Muscle of leg (tissue), 11 donors: ENCODE measurements around the gene SLC1A2. TPM values are rescaled to one million over a fixed set of nuclear protein-coding genes. Genes with fewer than 3 reads are reported as not detected.
A peak's percentile ranks its signal among the peaks of the same experiment; 100 is the strongest.

Source experiments
- DNase-seq: peaks from one replicate; pipeline ENCODE4 v3.0.0; 2013
- H3K27ac ChIP-seq: one replicate; pipeline ENCODE4 v1.5.1; 2013; ENCODE audit warnings: mild to moderate bottlenecking, low read length, control low read depth
- H3K27me3 ChIP-seq: one replicate; pipeline ENCODE4 v1.6.1; 2013; ENCODE audit warnings: low read length; ENCODE audit not compliant: control insufficient read depth, insufficient read depth
- H3K36me3 ChIP-seq: one replicate; pipeline ENCODE4 v1.6.1; 2013; ENCODE audit warnings: low read length; ENCODE audit not compliant: control insufficient read depth, insufficient read depth
- H3K4me1 ChIP-seq: one replicate; pipeline ENCODE4 v1.6.1; 2013; ENCODE audit warnings: low read length; ENCODE audit not compliant: control insufficient read depth, insufficient read depth
- H3K4me3 ChIP-seq: one replicate; pipeline ENCODE4 v1.5.1; 2013; ENCODE audit warnings: low read length, control low read depth
- H3K9me3 ChIP-seq: replicated peaks from 2 replicates; pipeline ENCODE4 v1.6.1; 2013; ENCODE audit warnings: low read depth, low read length; ENCODE audit not compliant: control insufficient read depth
- WGBS: methylation state at CpG from one replicate; pipeline ENCODE4 v1.1.5; 2013; ENCODE audit warnings: missing lambda C conversion rate; ENCODE audit not compliant: insufficient coverage; 5-methylcytosine and 5-hydroxymethylcytosine counted together
- polyA plus RNA-seq, 8 donors: library from polyadenylated mRNA; unstranded; fragments of 120-200 nt; gene quantifications; one replicate each; pipeline versions ENCODE4 v1.2.1 to v1.2.3, GENCODE V29; 2013; ENCODE audit warnings: inconsistent platforms in 1 of 8, low replicate concordance in 1 of 8; ENCODE audit not compliant: insufficient read length in 8 of 8, insufficient read depth in 1 of 8
- total RNA-seq: library from RNA; stranded (reverse); fragments of 120-200 nt; gene quantifications from one replicate; pipeline ENCODE4 v1.2.4, GENCODE V29; 2013

The SLC1A2 gene
- total and polyA plus RNA-seq, 9 donors, result 0.43 to 1.6 (median 1.0) TPM

- Histone ChIP-seq H3K4me3 (no peak overlapping the region), H3K4me1 (peaks cover 4% of the 10 kb centered on the region), H3K9me3 (no peaks in the 10 kb centered on the region), H3K27me3 (peaks cover 3% of the 10 kb centered on the region), H3K27ac (no peak overlapping the region), H3K36me3 (no peaks in the 10 kb centered on the region)
- WGBS, result 0% methylated on average over 1 of the region's 4 CpGs
- no peak for DNase-seq
Measured at GRCh38 chr11:35393098-35393497, 26.3 kb downstream of the SLC1A2 start.

- 5% methylated on average over 4 of the region's 13 CpGs for whole genome bisulfite sequencing
- Histone ChIP-seq H3K27ac (no peak overlapping the region), H3K36me3 (no peaks in the 10 kb centered on the region), H3K27me3 (peaks cover 3% of the 10 kb centered on the region), H3K4me1 (peaks cover 4% of the 10 kb centered on the region), H3K4me3 (no peak overlapping the region), H3K9me3 (no peaks in the 10 kb centered on the region)
- DNase-seq, result peak; percentile 87
Measured at GRCh38 chr11:35391922-35392688, 27.3 kb downstream of the SLC1A2 start.

- peaks cover 4% of the 10 kb centered on the region for H3K4me1 ChIP-seq
- no peaks in the 10 kb centered on the region for H3K36me3 ChIP-seq
- H3K27me3 ChIP-seq, result peaks cover 3% of the 10 kb centered on the region
- no peaks in the 10 kb centered on the region for H3K9me3 ChIP-seq
- H3K27ac ChIP-seq, result no peak overlapping the region
- DNase-seq, result no peak
- H3K4me3 ChIP-seq, result no peak overlapping the region
- WGBS, result 91% methylated on average over 5 of the region's 13 CpGs
Measured at GRCh38 chr11:35390737-35391682, 28.3 kb downstream of the SLC1A2 start.

- H3K4me1 ChIP-seq, result peaks cover 4% of the 10 kb centered on the region
- WGBS, result no CpG with 5 or more reads among the region's 6 CpGs
- H3K9me3 ChIP-seq, result no peaks in the 10 kb centered on the region
- no peak for DNase-seq
- peaks cover 3% of the 10 kb centered on the region for H3K27me3 ChIP-seq
- no peak overlapping the region for H3K4me3 ChIP-seq
- H3K36me3 ChIP-seq, result no peaks in the 10 kb centered on the region
- H3K27ac ChIP-seq, result no peak overlapping the region
Measured at GRCh38 chr11:35389897-35390465, 29.4 kb downstream of the SLC1A2 start.

GRCh38 chr11:35389112-35389511, 30.2 kb downstream of the SLC1A2 start:
- WGBS, result no CpG with 5 or more reads among the region's 1 CpG
- Histone ChIP-seq H3K9me3 (no peaks in the 10 kb centered on the region), H3K27ac (no peak overlapping the region), H3K4me3 (no peak overlapping the region), H3K36me3 (no peaks in the 10 kb centered on the region), H3K27me3 (no peaks in the 10 kb centered on the region), H3K4me1 (peaks cover 4% of the 10 kb centered on the region)
- no peak for DNase-seq

- DNase-seq, result no peak
- peaks cover 4% of the 10 kb centered on the region for H3K4me1 ChIP-seq
- H3K36me3 ChIP-seq, result no peaks in the 10 kb centered on the region
- WGBS, result no CpG with 5 or more reads among the region's 5 CpGs
- H3K4me3 ChIP-seq, result no peak overlapping the region
- no peaks in the 10 kb centered on the region for H3K27me3 ChIP-seq
- no peak overlapping the region for H3K27ac ChIP-seq
- H3K9me3 ChIP-seq, result no peaks in the 10 kb centered on the region
Measured at GRCh38 chr11:35388061-35388460, 31.3 kb downstream of the SLC1A2 start.

- no peaks in the 10 kb centered on the region for H3K9me3 ChIP-seq
- H3K4me1 ChIP-seq, result peaks cover under 1% of the 10 kb centered on the region
- H3K4me3 ChIP-seq, result no peak overlapping the region
- H3K36me3 ChIP-seq, result no peaks in the 10 kb centered on the region
- H3K27me3 ChIP-seq, result no peaks in the 10 kb centered on the region
- DNase-seq, result no peak
- WGBS, result no CpG with 5 or more reads among the region's 4 CpGs
- H3K27ac ChIP-seq, result no peak overlapping the region
Measured at GRCh38 chr11:35387111-35387982, 32.0 kb downstream of the SLC1A2 start.

- Histone ChIP-seq H3K4me1 (no peaks in the 10 kb centered on the region), H3K4me3 (no peak overlapping the region), H3K27me3 (no peaks in the 10 kb centered on the region), H3K27ac (no peak overlapping the region), H3K9me3 (no peaks in the 10 kb centered on the region), H3K36me3 (no peaks in the 10 kb centered on the region)
- DNase-seq, result no peak
- WGBS, result 100% methylated on average over 1 of the region's 5 CpGs
Measured at GRCh38 chr11:35383953-35384352, 35.4 kb downstream of the SLC1A2 start.

- 92% methylated on average over 1 of the region's 4 CpGs for WGBS
- Histone ChIP-seq H3K36me3 (no peaks in the 10 kb centered on the region), H3K27me3 (no peaks in the 10 kb centered on the region), H3K4me1 (no peaks in the 10 kb centered on the region), H3K27ac (no peak overlapping the region), H3K9me3 (no peaks in the 10 kb centered on the region), H3K4me3 (no peak overlapping the region)
- DNase-seq, result no peak
Measured at GRCh38 chr11:35381709-35382322, 37.5 kb downstream of the SLC1A2 start.
